DMS53 (cell line): ENCODE data around the gene SHC4.
A peak's percentile ranks its signal among the peaks of the same experiment; 100 is the strongest.
"Not testable (repeated sequence)": the region's sequence is repeated elsewhere in the genome, so short reads cannot be mapped to it uniquely, and the experiment has no call there.

Experiments
- DNase-seq: peaks from one replicate; lab custom pipeline; 2025; lab: John Stamatoyannopoulos, UW

Gene SHC4

GRCh38 chr15:48924528-48925393 is 39.0 kb downstream of the SHC4 start:
- DNase-seq = no peak

GRCh38 chr15:48922046-48922445 is 41.7 kb downstream of the SHC4 start:
- no peak for DNase-seq

- no peak for DNase-seq
Measured at GRCh38 chr15:48916721-48917120, 47.0 kb downstream of the SHC4 start.

GRCh38 chr15:48915861-48916260 is 47.9 kb downstream of the SHC4 start:
- DNase-seq = no peak

GRCh38 chr15:48914717-48915116 is 49.0 kb downstream of the SHC4 start:
- DNase-seq = no peak

- DNase-seq = peak; percentile 9
Measured at GRCh38 chr15:48913141-48913540, 50.6 kb downstream of the SHC4 start.

- not testable (repeated sequence) for DNase-seq
Measured at GRCh38 chr15:48910554-48910953, 53.2 kb downstream of the SHC4 start.

- DNase-seq = not testable (repeated sequence)
Measured at GRCh38 chr15:48909313-48909712, 54.4 kb downstream of the SHC4 start.

- DNase-seq = no peak
Measured at GRCh38 chr15:48905847-48906246, 57.9 kb downstream of the SHC4 start.

GRCh38 chr15:48905216-48905615 is 58.5 kb downstream of the SHC4 start:
- DNase-seq = no peak

- no peak for DNase-seq
Measured at GRCh38 chr15:48904758-48905157, 59.0 kb downstream of the SHC4 start.

- DNase-seq = no peak
Measured at GRCh38 chr15:48899793-48900192, 63.9 kb downstream of the SHC4 start.

GRCh38 chr15:48898446-48898845 is 65.3 kb downstream of the SHC4 start:
- DNase-seq = no peak

- no peak for DNase-seq
Measured at GRCh38 chr15:48898032-48898431, 65.7 kb downstream of the SHC4 start.

GRCh38 chr15:48896869-48897814 is 66.6 kb downstream of the SHC4 start:
- no peak for DNase-seq

GRCh38 chr15:48893311-48893710 is 70.4 kb downstream of the SHC4 start:
- DNase-seq = no peak

- DNase-seq = no peak
Measured at GRCh38 chr15:48891232-48891765, 72.4 kb downstream of the SHC4 start.

- no peak for DNase-seq
Measured at GRCh38 chr15:48890375-48890972, 73.2 kb downstream of the SHC4 start.

GRCh38 chr15:48889925-48890324 is 73.8 kb downstream of the SHC4 start:
- DNase-seq = no peak

GRCh38 chr15:48888836-48889235 is 74.9 kb downstream of the SHC4 start:
- no peak for DNase-seq

- no peak for DNase-seq
Measured at GRCh38 chr15:48888191-48888590, 75.5 kb downstream of the SHC4 start.

GRCh38 chr15:48887144-48887543 is 76.6 kb downstream of the SHC4 start:
- DNase-seq = peak; percentile 25
